ENCODE data around the gene EFNB3. TPM values are rescaled to one million over a fixed set of nuclear protein-coding genes. Genes with fewer than 3 reads are reported as not detected.

EFNB3 gene
- total RNA-seq, 1 donor from 2014 or later: 28.2 TPM

DNA sequence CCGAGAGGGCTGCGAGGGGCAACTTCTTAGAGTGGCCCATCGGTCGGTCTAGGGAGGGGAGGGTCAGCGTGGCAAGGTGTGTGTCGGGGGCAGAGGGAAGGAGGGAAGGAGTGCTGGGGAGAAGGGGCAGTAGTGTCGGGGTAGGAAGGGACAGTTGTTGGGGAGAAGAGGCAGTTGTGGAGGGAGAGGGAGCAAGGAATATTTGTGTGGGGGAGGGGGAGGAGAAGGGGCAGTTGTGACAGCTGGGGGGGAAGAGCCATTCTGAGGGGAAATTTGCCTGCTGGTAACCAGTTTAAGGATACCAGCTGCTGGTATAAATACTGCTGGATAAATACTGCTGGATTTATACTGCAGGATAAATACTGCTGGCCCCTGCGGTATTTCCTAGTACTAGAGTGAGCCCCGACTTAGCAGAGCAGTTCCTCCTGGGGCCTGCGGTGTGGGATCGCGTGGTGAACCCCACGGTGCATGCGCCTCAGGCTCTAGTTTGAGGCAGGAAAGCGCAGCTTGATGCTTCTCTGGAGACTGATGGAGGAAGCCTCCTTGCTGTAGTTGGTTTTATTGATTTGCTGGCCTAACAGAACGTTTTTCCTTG, 12.9 kb downstream of the EFNB3 start:
- peaks cover 50% of the 10 kb centered on the region for H3K27me3 Mint-ChIP-seq (ENCODE audit: low read depth)
- H3K27ac Mint-ChIP-seq: no peak overlapping the region
- DNase-seq (ENCODE audit: low spot score in 2 of 2, unreplicated experiment in 2 of 2): no peak
- TF ChIP-seq CTCF (IDR thresholded peaks at IDR 0.05; ENCODE audit: unreplicated experiment): no peak
- H3K36me3 Mint-ChIP-seq: no peaks in the 10 kb centered on the region
- peak overlapping the region; percentile 86 for H3K4me3 Mint-ChIP-seq
- no peaks in the 10 kb centered on the region for H3K9me3 Mint-ChIP-seq
- H3K4me1 Mint-ChIP-seq: peaks cover 21% of the 10 kb centered on the region

- H3K9me3 Mint-ChIP-seq: no peaks in the 10 kb centered on the region
- no peak overlapping the region for H3K4me3 Mint-ChIP-seq
- H3K4me1 Mint-ChIP-seq: peaks cover 21% of the 10 kb centered on the region
- DNase-seq (ENCODE audit: low spot score in 2 of 2, unreplicated experiment in 2 of 2): no peak
- no peak overlapping the region for H3K27ac Mint-ChIP-seq
- TF ChIP-seq CTCF (IDR thresholded peaks at IDR 0.05; ENCODE audit: unreplicated experiment): no peak
- peaks cover 46% of the 10 kb centered on the region for H3K27me3 Mint-ChIP-seq (ENCODE audit: low read depth)
- H3K36me3 Mint-ChIP-seq: no peaks in the 10 kb centered on the region
These were observed 14.7 kb downstream of the EFNB3 start for GRCh38 chr17:7719661-7720060.

GRCh38 chr17:7720125-7720524, 15.1 kb downstream of the EFNB3 start:
- H3K27ac Mint-ChIP-seq: no peak overlapping the region
- TF ChIP-seq CTCF (IDR thresholded peaks at IDR 0.05; ENCODE audit: unreplicated experiment): no peak
- no peak overlapping the region for H3K4me3 Mint-ChIP-seq

DNA sequence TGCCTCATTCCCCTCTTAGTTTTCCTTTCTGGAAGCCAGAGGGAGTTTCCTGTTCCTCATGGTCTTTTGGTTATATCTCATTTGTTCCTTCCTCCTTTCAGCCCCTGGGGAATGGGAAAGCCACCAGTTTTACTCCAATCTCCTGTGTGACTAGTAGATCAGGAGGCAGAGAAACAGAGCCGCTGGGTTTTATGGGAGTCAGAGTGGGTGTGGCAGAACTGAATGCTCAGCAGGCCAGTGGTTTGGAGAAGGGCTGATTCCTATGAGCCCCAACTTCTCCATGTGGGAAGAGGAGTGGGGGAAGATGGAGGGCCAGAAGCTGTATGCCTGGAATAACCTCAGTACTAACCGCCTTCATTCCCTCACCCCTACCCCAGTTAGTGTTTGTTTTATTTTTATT, 16.6 kb downstream of the EFNB3 start:
- Mint-ChIP-seq H3K9me3 (no peaks in the 10 kb centered on the region), H3K27ac (no peak overlapping the region), H3K4me1 (peaks cover 12% of the 10 kb centered on the region), H3K27me3 (ENCODE audit: low read depth) (peaks cover 46% of the 10 kb centered on the region), H3K4me3 (no peak overlapping the region), H3K36me3 (no peaks in the 10 kb centered on the region)
- DNase-seq (ENCODE audit: low spot score in 2 of 2, unreplicated experiment in 2 of 2): no peak
- TF ChIP-seq CTCF (IDR thresholded peaks at IDR 0.05; ENCODE audit: unreplicated experiment): no peak

More at GRCh38 chr17:7720125-7720524, 15.1 kb downstream of the EFNB3 start:
- Mint-ChIP-seq H3K4me1 (peaks cover 21% of the 10 kb centered on the region), H3K27me3 (ENCODE audit: low read depth) (peaks cover 46% of the 10 kb centered on the region), H3K36me3 (no peaks in the 10 kb centered on the region), H3K9me3 (no peaks in the 10 kb centered on the region)
- DNase-seq (ENCODE audit: low spot score in 2 of 2, unreplicated experiment in 2 of 2): no peak

DNA sequence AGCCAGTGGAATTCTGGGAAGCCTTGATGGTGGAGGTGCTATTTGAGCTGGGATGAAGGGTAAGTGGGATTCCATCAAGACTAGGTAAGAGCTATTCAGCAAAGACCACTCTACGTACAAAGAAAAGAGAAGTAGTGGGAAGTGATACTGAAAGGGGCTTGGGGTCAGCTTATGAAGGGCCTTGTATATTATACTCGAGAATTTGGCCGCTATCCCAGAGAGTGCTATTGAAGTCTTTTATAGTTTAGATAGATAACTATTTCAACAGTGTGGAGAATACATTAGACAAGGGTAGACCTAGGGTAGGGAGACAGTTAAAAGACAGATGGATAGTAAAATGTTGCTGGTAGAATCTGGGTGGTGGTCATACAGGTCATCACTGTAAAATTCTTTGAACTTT, 22.9 kb downstream of the EFNB3 start:
- TF ChIP-seq CTCF (IDR thresholded peaks at IDR 0.05; ENCODE audit: unreplicated experiment): no peak
- DNase-seq (ENCODE audit: low spot score in 2 of 2, unreplicated experiment in 2 of 2): no peak
- Mint-ChIP-seq H3K27ac (peak overlapping the region; percentile 57), H3K4me3 (no peak overlapping the region), H3K9me3 (no peaks in the 10 kb centered on the region), H3K36me3 (no peaks in the 10 kb centered on the region), H3K27me3 (ENCODE audit: low read depth) (peaks cover 12% of the 10 kb centered on the region), H3K4me1 (peaks cover 3% of the 10 kb centered on the region)

DNA sequence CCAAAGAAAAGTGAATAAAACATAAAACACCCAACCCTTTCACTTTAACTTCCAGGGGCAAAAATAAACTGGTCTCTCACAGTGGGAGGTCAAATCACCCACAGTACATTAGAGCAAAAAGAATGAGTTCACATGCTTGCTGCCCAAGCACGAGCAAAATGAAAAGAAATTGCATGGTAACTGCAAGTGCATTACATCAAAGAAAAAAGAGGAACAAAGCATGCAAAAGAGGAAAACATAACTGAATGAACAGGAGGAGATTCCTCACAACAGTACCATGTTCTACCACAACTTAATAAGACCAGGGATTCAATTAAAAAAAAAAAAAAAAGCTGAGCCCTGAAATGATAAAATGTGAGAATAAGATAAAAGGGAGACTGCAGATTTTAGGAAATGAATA, 24.8 kb downstream of the EFNB3 start:
- Mint-ChIP-seq H3K9me3 (no peaks in the 10 kb centered on the region), H3K4me3 (no peak overlapping the region), H3K27me3 (ENCODE audit: low read depth) (peaks cover 14% of the 10 kb centered on the region), H3K36me3 (no peaks in the 10 kb centered on the region), H3K4me1 (peaks cover 3% of the 10 kb centered on the region), H3K27ac (no peak overlapping the region)
- no peak for TF ChIP-seq CTCF (IDR thresholded peaks at IDR 0.05; ENCODE audit: unreplicated experiment)
- no peak for DNase-seq (ENCODE audit: low spot score in 2 of 2, unreplicated experiment in 2 of 2)

Data from mesothelial cell of epicardium (in vitro differentiated cells).